Breast epithelium (tissue), 3 donors: Measurements from ENCODE around the gene COQ8B.

Experiments
- CTCF ChIP-seq, 3 donors: fragments of 450-650 bp; IDR thresholded peaks; one replicate each; pipeline ENCODE4 v1.5.1; 2016 to 2017; ENCODE audit warnings: antibody characterized with exemption in 3 of 3, mild to moderate bottlenecking in 3 of 3, moderate library complexity in 3 of 3
- POLR2A ChIP-seq: fragments of 450-650 bp; IDR thresholded peaks from one replicate; pipeline ENCODE4 v1.6.1; 2016; ENCODE audit warnings: antibody characterized with exemption, mild to moderate bottlenecking, moderate library complexity

DNA sequence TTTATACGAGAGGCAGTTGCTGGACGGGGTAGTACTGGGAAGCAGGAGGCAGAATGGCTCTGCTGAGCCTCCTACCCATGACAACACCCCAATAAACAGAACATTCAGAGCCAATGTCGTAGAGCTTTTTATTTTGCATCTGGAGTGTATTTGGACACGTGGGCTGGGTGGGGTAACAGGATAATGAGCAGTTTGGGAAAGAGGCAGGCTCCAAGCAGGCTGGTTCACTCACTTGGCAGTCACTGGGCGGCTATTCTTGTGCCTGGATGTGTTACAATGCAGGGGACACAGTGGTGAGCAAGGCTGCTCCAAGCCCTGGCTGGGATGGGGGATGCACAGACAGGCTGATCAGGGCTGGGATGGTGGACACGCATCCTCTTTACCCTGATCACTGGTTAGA lies 24.1 kb upstream of the COQ8B start:
- TF ChIP-seq POLR2A, result no peak
- no peak for TF ChIP-seq CTCF (IDR thresholded peaks at IDR 0.05)
